GM12891 (cell line): Measurements from ENCODE around the gene PHKA2.

Experiments
- POLR2A ChIP-seq: IDR thresholded peaks from 2 replicates; pipeline ENCODE4 v1.6.1; 2011; ENCODE audit warnings: low read depth, low read length, control low read depth
- POLR2AphosphoS5 ChIP-seq: IDR thresholded peaks from 2 replicates; pipeline ENCODE4 v1.6.1; 2011; ENCODE audit warnings: low read depth, low read length, control low read depth
- TAF1 ChIP-seq: IDR thresholded peaks from 2 replicates; pipeline ENCODE4 v1.6.1; 2011; ENCODE audit warnings: low read depth, low read length, control low read depth

GRCh38 chrX:18920079-18920478 lies 63.8 kb downstream of the PHKA2 start:
- TF ChIP-seq POLR2A (no peak), POLR2AphosphoS5 (no peak), TAF1 (no peak)
